RKO (cell line): Measurements from ENCODE around the gene RRP36.

Experiments
- DNase-seq: peaks from one replicate; pipeline ENCODE4 v3.0.0-alpha.2; 2016; ENCODE audit warnings: low spot score

The RRP36 gene

DNA sequence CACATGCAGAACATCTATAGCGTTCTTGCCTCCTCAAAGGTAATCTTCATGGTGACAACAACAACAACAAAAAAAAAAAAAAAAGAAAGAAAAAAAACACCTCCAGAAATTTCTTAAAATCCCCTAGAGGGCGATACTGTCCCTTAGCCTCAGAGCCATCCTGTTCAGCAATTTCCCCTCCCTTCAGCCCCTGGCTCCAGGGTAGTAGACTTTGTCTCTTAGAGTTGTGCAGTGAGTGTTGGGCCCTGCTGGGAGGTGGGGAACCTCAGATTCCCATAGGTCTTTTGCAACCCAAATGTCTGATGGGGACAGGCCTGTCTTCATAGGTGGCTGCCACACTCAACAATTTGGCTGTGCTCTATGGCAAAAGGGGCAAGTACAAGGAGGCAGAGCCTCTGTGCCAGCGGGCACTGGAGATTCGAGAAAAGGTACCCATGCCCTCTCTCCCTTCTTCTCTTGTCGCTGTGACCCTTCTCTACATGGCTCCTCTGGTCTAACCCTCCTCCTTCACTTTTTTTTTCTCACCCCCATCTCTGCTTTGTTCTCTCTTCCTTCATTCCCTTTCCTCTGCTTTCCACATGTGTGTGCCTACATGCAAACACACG is 48.7 kb downstream of the RRP36 start:
- DNase-seq: peak; percentile 75

DNA sequence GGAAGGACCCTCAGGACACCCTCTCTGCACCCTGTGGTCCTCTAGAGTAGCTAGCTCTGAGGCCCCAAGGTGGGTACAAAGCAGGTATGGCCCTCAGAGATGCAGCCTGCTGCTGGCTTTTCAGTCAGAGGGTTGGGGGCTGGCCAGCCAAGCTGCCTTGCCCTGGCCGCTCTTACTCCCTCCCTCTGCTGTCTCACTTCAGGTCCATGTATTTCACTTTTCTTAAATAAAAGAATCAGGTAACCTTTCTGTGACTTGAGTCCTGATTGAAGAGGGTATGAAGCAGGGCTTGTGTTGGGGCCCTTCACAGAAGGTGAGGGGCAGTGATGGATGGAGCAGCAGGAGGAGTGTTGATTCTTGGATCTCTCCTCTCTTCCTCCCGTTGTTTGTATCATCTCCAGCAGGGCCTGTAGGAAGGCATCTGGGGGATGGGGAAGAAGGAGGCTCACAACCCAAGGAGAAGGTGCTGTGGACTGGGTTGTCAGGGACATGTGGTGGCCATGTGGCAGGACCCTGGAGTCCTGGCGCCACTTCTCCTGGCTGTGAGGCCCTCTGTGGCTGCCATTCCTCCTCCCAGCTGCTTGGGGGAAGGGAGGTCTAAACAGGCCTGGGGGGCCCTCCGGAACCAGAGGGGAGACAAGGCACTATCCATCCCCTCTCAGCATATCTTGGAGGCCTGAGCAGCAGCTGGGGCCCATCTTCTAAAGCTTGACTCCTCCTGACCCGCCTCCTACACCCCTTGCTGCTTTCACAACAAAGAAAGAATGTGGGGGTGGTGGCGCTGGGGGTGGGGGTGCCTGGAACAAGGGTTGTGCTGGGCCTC is 53.6 kb downstream of the RRP36 start:
- DNase-seq: no peak

GRCh38 chr6:43075670-43076463 is 54.4 kb downstream of the RRP36 start, which contains the start of gene PTK7:
Gene PTK7 (plus strand): TSS chr6:43076314. CDS start chr6:43076489, 175 bp downstream.
- DNase-seq: peak; percentile 51

DNA sequence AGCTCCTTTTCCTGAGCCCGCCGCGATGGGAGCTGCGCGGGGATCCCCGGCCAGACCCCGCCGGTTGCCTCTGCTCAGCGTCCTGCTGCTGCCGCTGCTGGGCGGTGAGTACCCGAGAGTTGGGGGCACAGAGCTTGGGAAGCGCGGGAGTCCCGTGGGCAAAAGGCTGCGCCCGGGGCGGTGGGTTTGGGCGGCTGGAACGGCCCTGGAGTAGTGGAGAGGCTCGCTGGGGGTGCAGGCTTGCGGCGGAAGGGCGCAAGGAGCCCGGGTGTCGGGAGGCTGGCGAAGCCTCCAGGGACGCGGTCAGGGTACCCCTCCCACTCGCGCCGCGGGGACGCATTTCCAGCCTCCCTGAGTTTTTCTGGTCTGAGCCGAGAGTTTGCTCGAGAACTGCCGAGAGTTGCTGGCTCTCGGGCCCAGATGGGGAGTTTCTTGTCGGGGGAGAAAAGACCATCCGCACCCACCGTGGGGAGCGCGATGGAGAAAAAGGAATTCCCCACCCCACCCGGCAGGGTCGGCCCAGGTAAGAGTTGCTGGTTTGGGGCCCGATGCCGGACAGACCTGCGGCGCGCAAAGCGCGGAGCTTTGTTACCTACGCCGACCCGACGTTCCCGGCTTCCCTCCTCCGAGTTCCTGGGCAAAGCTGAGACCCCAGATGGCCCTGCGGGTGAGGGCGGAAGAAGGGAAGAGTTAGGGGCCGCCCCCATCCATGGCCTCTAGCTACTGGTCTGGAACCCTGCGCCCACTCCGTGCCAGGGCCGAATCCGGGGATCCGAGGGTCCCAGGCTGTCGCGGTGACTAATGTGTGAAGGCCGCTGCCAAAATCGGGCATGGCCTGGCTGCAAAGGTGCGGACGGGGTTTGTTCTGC is 55.3 kb downstream of the RRP36 start:
- DNase-seq: peak; percentile 75

DNA sequence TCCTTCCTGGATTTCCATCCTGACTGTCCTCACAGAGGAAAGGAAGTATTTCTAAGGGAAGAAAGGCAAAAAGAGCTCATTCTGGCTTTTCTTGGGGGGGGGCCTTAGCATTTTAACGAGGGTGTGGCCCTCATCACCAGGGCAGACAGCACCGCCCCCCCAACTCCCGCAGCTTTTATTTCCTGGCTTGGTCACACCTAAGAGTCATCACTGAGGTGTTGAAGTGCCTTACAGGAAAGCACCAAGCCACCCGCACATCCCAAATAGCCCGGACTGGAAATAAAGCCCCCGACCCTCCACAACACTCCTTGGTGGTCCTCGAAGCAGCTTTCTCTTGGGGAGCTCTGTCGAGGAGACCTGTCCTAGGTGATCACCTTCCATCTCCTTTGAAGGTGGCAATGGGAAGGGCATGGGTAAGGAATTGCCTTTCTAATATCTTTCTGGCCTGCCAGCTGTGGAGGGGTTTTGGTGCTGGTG is 55.9 kb downstream of the RRP36 start:
- no peak for DNase-seq

GRCh38 chr6:43077981-43078511 is 56.6 kb downstream of the RRP36 start:
- DNase-seq: no peak

DNA sequence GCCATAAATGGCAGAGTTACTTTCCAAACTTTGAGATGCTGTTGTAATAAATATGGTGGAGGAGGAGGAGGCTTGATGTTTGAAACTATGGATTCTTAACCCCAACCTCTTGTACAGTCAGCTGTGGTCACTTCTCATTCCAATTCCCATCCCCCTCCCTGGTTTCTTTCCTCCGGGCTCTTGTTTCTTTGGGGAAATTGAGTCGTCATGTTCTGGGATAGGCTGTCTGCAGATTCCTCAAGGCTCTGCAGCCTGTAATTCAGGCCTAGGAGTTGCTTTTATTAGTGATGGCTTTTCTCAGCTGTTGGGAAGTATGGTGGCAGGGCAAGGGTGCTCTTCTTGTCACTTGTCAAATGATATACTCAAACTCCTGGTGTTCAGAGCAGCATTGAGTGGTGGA is 57.3 kb downstream of the RRP36 start:
- no peak for DNase-seq
